Keratinocyte (primary cell): ENCODE measurements around the gene SLIT3.

Source experiments
- EZH2 ChIP-seq: IDR thresholded peaks from one replicate; pipeline ENCODE4 v1.6.1; 2012; ENCODE audit warnings: inconsistent platforms, mild to moderate bottlenecking, low read length, moderate library complexity
- TF ChIP-seq, protein P1 (sequence below), 3 experiments: IDR thresholded peaks in 1 of 3; conservative IDR thresholded peaks in 1 of 3; optimal IDR thresholded peaks in 1 of 3; 2 replicates in 2 of 3; 3 replicates in 1 of 3; pipeline versions ENCODE3 to v1.5.1; 2011; ENCODE audit warnings: low read length in 3 of 3, mild to moderate bottlenecking in 3 of 3, moderate library complexity in 2 of 3, control low read depth in 1 of 3, inconsistent platforms in 1 of 3; ENCODE audit not compliant: insufficient read depth in 2 of 3; ENCODE audit errors: extremely low read depth in 1 of 3

- TF ChIP-seq, protein P1, sequence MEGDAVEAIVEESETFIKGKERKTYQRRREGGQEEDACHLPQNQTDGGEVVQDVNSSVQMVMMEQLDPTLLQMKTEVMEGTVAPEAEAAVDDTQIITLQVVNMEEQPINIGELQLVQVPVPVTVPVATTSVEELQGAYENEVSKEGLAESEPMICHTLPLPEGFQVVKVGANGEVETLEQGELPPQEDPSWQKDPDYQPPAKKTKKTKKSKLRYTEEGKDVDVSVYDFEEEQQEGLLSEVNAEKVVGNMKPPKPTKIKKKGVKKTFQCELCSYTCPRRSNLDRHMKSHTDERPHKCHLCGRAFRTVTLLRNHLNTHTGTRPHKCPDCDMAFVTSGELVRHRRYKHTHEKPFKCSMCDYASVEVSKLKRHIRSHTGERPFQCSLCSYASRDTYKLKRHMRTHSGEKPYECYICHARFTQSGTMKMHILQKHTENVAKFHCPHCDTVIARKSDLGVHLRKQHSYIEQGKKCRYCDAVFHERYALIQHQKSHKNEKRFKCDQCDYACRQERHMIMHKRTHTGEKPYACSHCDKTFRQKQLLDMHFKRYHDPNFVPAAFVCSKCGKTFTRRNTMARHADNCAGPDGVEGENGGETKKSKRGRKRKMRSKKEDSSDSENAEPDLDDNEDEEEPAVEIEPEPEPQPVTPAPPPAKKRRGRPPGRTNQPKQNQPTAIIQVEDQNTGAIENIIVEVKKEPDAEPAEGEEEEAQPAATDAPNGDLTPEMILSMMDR (optimal IDR thresholded peaks at IDR 0.05 in 1 of 3, IDR thresholded peaks at IDR 0.05 in 1 of 3, conservative IDR thresholded peaks at IDR 0.05 in 1 of 3; ENCODE audit: extremely low read depth in 1 of 3, insufficient read depth in 2 of 3, low read length in 3 of 3), result no peak
- no peak for TF ChIP-seq EZH2
Measured at GRCh38 chr5:169289520-169289919, 11.4 kb downstream of the SLIT3 start.
